GM12875 (cell line): ENCODE measurements around the gene AUP1.

Experiments used
- H3K4me3 ChIP-seq: one replicate; pipeline ENCODE4 v1.5.1; 2011; ENCODE audit warnings: low read depth, low read length, control low read depth
- TF ChIP-seq, protein P1 (sequence below): IDR thresholded peaks from 2 replicates; pipeline ENCODE4 v1.5.1; 2011; ENCODE audit warnings: low read depth, mild to moderate bottlenecking, control low read depth, inconsistent platforms, low read length, moderate library complexity, borderline replicate concordance; ENCODE audit not compliant: insufficient read depth

The AUP1 gene

DNA sequence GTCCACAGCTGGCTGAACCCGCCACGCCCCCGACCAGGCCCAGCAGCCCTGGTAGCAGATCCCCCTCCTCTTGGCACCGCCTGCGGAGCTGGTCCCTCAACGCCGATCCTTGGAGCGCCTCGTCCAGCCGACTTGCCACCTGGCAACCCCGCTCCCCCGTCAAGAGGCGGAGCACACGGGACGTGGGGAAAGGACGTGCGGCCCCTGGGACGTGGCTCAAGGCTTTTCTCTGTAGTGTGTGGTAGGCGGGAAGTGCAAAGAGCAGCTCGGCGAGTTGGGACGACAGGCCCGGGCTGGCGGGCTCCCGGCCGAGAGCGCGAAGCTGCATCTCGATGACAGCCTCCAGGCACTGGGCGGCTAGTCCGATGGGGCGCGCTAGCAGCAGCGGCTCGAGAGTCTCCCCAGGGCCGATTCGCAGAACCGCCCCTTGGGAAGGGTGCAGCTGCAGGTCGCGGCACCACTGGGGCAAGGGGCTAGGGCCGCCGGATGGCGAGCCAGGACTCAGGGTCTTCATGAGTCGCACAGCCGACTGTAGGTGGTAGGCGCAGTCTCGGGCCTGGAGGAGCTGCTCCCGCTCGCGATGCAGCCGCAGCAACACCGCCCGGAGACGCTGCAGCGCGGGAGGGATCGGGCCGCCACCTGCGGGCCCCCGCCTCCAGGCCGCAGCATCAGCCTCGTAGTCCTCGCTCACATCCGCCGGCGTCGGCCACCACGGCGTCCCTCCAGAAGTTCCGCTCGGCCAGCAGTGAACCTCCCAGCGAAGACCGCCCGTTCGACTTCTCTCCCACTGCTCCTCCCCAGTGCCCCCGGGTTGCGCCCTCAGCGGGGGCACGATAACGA lies 47.3 kb downstream of the AUP1 start:
- TF ChIP-seq, protein P1, sequence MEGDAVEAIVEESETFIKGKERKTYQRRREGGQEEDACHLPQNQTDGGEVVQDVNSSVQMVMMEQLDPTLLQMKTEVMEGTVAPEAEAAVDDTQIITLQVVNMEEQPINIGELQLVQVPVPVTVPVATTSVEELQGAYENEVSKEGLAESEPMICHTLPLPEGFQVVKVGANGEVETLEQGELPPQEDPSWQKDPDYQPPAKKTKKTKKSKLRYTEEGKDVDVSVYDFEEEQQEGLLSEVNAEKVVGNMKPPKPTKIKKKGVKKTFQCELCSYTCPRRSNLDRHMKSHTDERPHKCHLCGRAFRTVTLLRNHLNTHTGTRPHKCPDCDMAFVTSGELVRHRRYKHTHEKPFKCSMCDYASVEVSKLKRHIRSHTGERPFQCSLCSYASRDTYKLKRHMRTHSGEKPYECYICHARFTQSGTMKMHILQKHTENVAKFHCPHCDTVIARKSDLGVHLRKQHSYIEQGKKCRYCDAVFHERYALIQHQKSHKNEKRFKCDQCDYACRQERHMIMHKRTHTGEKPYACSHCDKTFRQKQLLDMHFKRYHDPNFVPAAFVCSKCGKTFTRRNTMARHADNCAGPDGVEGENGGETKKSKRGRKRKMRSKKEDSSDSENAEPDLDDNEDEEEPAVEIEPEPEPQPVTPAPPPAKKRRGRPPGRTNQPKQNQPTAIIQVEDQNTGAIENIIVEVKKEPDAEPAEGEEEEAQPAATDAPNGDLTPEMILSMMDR: no peak
- H3K4me3 ChIP-seq: peak overlapping the region; percentile 58

DNA sequence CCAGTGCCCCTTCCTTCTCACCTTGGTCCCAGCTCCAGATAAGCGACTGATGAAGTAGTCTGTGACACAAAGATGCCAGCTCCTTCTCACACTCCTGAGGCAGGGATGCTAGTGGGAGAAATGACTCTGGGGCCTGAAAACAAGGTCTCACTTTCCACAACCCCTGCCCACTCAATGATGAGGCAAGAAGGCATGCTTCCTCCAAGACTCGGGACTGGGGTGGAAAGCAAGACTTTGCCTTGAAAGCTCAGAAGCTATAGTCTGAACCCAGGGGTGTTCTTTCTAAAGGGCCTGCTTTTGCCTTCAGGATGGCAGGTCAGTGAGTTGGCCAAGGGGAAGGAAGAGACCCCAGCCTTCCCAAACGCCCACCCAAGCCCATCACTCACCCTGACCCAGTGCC lies 48.1 kb downstream of the AUP1 start:
- TF ChIP-seq, protein P1: no peak
- peak overlapping the region; percentile 58 for H3K4me3 ChIP-seq
